ENCODE data around the gene NR2E1.

- no peak for TF ChIP-seq CTCF (IDR thresholded peaks at IDR 0.05)
- no peak for TF ChIP-seq POLR2A (IDR thresholded peaks at IDR 0.05)
Measured at GRCh38 chr6:108127826-108128225, 38.0 kb upstream of the NR2E1 start.

Measured in heart left ventricle (tissue), 13 donors.